Stomach smooth muscle (tissue), 2 donors: ENCODE results near the gene CDH4.

Source experiments
- H3K27ac ChIP-seq: one replicate; pipeline ENCODE4 v1.7.0; 2013; ENCODE audit warnings: mild to moderate bottlenecking, low read length, inconsistent platforms
- H3K27me3 ChIP-seq, 2 donors: one replicate each; pipeline ENCODE4 v1.7.0; 2013; ENCODE audit warnings: low read length in 2 of 2; ENCODE audit not compliant: insufficient read depth in 2 of 2, control insufficient read depth in 1 of 2
- H3K36me3 ChIP-seq, 2 donors: one replicate each; pipeline ENCODE4 v1.7.0; 2013; ENCODE audit warnings: low read length in 2 of 2; ENCODE audit not compliant: control insufficient read depth in 2 of 2, insufficient read depth in 2 of 2
- H3K4me1 ChIP-seq: one replicate; pipeline ENCODE4 v1.7.0; 2013; ENCODE audit warnings: low read length; ENCODE audit not compliant: control insufficient read depth, insufficient read depth
- H3K4me3 ChIP-seq, 2 donors: one replicate each; pipeline ENCODE4 v1.7.0; 2013; ENCODE audit warnings: low read length in 2 of 2
- H3K9ac ChIP-seq, 2 donors: one replicate each; pipeline ENCODE4 v1.7.0; 2013; ENCODE audit warnings: low read length in 2 of 2, mild to moderate bottlenecking in 1 of 2
- H3K9me3 ChIP-seq, 2 donors: one replicate each; pipeline ENCODE4 v1.7.0; 2013; ENCODE audit warnings: low read length in 2 of 2; ENCODE audit not compliant: control insufficient read depth in 2 of 2
- donor health status: healthy.
- donor health status: Pancreatic carcinoma.

Gene CDH4

GRCh38 chr20:61579908-61580307 lies 327.8 kb downstream of the CDH4 start:
- Histone ChIP-seq H3K4me1 (peaks cover 3% of the 10 kb centered on the region), H3K9ac (no peak overlapping the region), H3K9me3 (no peaks in the 10 kb centered on the region), H3K27me3 (peaks cover 8 to 9% of the 10 kb centered on the region in 2 donors), H3K4me3 (no peak overlapping the region), H3K27ac (no peak overlapping the region), H3K36me3 (no peaks in the 10 kb centered on the region)

GRCh38 chr20:61580958-61581824 lies 329.1 kb downstream of the CDH4 start:
- H3K9ac ChIP-seq: no peak overlapping the region

GRCh38 chr20:61581825-61582188 lies 329.7 kb downstream of the CDH4 start:
- Histone ChIP-seq H3K9ac (no peak overlapping the region), H3K27ac (no peak overlapping the region), H3K9me3 (no peaks in the 10 kb centered on the region), H3K4me1 (peaks cover 3% of the 10 kb centered on the region), H3K4me3 (no peak overlapping the region), H3K36me3 (no peaks in the 10 kb centered on the region), H3K27me3 (peaks cover 8 to 11% of the 10 kb centered on the region in 2 donors)

More at GRCh38 chr20:61580958-61581824, 329.1 kb downstream of the CDH4 start:
- peaks cover 8 to 9% of the 10 kb centered on the region in 2 donors for H3K27me3 ChIP-seq
- H3K9me3 ChIP-seq: no peaks in the 10 kb centered on the region
- no peak overlapping the region for H3K27ac ChIP-seq
- no peak overlapping the region for H3K4me3 ChIP-seq
- H3K4me1 ChIP-seq: peaks cover 3% of the 10 kb centered on the region
- no peaks in the 10 kb centered on the region for H3K36me3 ChIP-seq

- no peak overlapping the region for H3K27ac ChIP-seq
- no peaks in the 10 kb centered on the region for H3K9me3 ChIP-seq
- no peaks in the 10 kb centered on the region for H3K36me3 ChIP-seq
- H3K4me3 ChIP-seq: no peak overlapping the region
- peaks cover 3% of the 10 kb centered on the region for H3K4me1 ChIP-seq
- peaks cover 13% of the 10 kb centered on the region in 2 donors for H3K27me3 ChIP-seq
- no peak overlapping the region for H3K9ac ChIP-seq
Measured at GRCh38 chr20:61582196-61582923, 330.3 kb downstream of the CDH4 start.

GRCh38 chr20:61583356-61583755 lies 331.3 kb downstream of the CDH4 start:
- no peak overlapping the region for H3K9ac ChIP-seq
- H3K36me3 ChIP-seq: no peaks in the 10 kb centered on the region
- H3K4me1 ChIP-seq: peaks cover 3% of the 10 kb centered on the region
- no peak overlapping the region for H3K27ac ChIP-seq
- H3K27me3 ChIP-seq: peaks cover 15 to 21% of the 10 kb centered on the region in 2 donors
- no peak overlapping the region for H3K4me3 ChIP-seq
- H3K9me3 ChIP-seq: no peaks in the 10 kb centered on the region

GRCh38 chr20:61584851-61585250 lies 332.8 kb downstream of the CDH4 start:
- Histone ChIP-seq H3K27me3 (peaks cover 14 to 26% of the 10 kb centered on the region in 2 donors), H3K9me3 (no peaks in the 10 kb centered on the region), H3K36me3 (no peaks in the 10 kb centered on the region), H3K27ac (no peak overlapping the region), H3K4me3 (no peak overlapping the region), H3K4me1 (peaks cover 3% of the 10 kb centered on the region), H3K9ac (no peak overlapping the region)

- Histone ChIP-seq H3K27ac (no peak overlapping the region), H3K9ac (no peak overlapping the region), H3K36me3 (no peaks in the 10 kb centered on the region), H3K9me3 (no peaks in the 10 kb centered on the region), H3K4me3 (no peak overlapping the region), H3K27me3 (peaks cover 13 to 35% of the 10 kb centered on the region in 2 donors), H3K4me1 (peaks cover 3% of the 10 kb centered on the region)
Measured at GRCh38 chr20:61585764-61586163, 333.7 kb downstream of the CDH4 start.

- Histone ChIP-seq H3K27me3 (peaks cover 12 to 37% of the 10 kb centered on the region in 2 donors), H3K9me3 (peaks cover 4 to 6% of the 10 kb centered on the region in 2 donors), H3K27ac (no peak overlapping the region), H3K9ac (no peak overlapping the region), H3K36me3 (no peaks in the 10 kb centered on the region), H3K4me3 (no peak overlapping the region), H3K4me1 (peaks cover 3% of the 10 kb centered on the region)
Measured at GRCh38 chr20:61587036-61587435, 335.0 kb downstream of the CDH4 start.

GRCh38 chr20:61587681-61588289 lies 335.7 kb downstream of the CDH4 start:
- peaks cover 10 to 11% of the 10 kb centered on the region in 2 donors for H3K9me3 ChIP-seq
- H3K4me3 ChIP-seq: no peak overlapping the region
- no peak overlapping the region for H3K9ac ChIP-seq
- no peak overlapping the region for H3K27ac ChIP-seq
- H3K27me3 ChIP-seq: peaks cover 9 to 33% of the 10 kb centered on the region in 2 donors
- no peaks in the 10 kb centered on the region for H3K36me3 ChIP-seq
- H3K4me1 ChIP-seq: peaks cover 3% of the 10 kb centered on the region

- Histone ChIP-seq H3K27me3 (peaks cover 6 to 33% of the 10 kb centered on the region in 2 donors), H3K4me1 (peaks cover 3% of the 10 kb centered on the region), H3K9ac (no peak overlapping the region), H3K36me3 (no peaks in the 10 kb centered on the region), H3K27ac (no peak overlapping the region), H3K9me3 (peaks cover 16 to 21% of the 10 kb centered on the region in 2 donors), H3K4me3 (peak overlapping the region; percentile 8 to 25)
Measured at GRCh38 chr20:61588411-61589385, 336.6 kb downstream of the CDH4 start.
